HG02623 (cell line): ENCODE data around the gene SLC29A4.
"Not testable (repeated sequence)": the region's sequence is repeated elsewhere in the genome, so short reads cannot be mapped to it uniquely, and the experiment has no call there.

Experiments used
- ATAC-seq: cut with Tn5 transposase; IDR thresholded peaks from one replicate; pipeline ENCODE4 v1.9.1; 2021; ENCODE audit warnings: moderate library complexity; ENCODE audit not compliant: unreplicated experiment

Gene SLC29A4

GRCh38 chr7:5282543-5283316, at the start of gene SLC29A4:
SLC29A4 (plus strand) TSS chr7:5282943; CDS start chr7:5287817, 4,874 bp downstream.
- no peak for ATAC-seq

DNA sequence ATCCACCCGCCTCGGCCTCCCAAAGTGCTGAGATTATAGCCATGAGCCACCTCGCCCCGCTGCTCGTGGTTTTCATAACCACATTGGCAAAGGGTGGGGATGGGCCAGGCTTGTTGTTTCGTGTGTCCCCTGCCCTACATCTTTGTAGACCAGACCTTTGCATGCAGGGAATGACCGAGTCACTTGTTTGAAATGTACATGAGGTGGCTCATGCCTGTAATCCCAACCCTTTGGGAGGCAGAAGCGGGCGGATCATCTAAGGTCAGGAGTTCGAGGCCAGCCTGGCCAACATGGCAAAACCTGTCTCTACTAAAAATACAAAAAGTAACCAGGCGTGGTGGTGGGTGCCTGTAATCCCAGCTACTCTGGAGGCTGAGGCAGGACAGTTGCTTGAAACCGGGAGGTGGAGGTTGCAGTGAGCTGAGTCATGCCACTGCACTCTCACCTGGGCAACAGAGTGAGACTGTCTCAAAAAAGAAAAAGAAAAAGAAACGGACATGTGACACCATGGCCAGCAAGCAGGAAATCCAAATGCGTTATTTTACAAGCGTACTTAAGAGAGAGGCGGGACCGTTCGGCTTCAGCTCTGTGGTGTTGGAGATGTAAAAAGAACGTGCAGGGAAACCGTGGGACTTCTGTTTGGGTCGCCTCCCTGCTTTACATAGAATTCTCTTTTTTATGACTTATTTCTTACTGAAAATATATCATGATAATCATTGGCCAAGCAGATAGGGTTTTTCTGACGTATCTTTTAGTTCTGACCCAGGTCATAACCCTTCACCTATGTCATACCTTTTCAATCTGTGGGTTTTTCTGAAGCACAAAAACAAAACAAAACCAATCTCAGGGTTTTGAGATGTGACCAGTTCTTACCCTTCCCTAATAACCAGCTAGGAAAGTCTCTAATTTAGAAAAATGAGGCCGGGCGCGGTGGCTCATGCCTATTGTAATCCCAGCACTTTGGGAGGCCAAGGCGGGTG, 47.6 kb upstream of the SLC29A4 start:
- no peak for ATAC-seq

- ATAC-seq = no peak
These were observed 45.5 kb upstream of the SLC29A4 start for GRCh38 chr7:5237286-5237685.

DNA sequence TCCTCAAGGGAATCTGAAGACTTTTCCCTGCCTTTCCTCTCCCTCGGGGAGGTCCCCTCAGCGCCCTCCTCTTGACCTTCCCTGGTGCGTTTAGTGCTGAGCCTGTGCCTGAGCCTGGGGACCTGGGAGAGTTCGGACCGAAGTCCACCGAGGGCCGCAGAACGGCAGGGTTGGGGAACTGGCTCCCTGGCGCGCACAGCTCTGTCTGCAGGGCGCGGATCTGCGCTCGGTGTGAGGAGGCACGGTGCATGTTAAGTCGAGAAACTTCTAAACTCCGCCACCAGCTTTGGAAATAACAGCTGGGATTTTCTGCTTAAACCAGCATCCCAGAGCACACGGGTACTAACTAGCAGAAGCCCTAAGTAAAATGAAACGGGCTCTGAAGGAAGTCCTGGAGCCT, 44.2 kb upstream of the SLC29A4 start:
- no peak for ATAC-seq

- ATAC-seq = no peak
These were observed 39.5 kb upstream of the SLC29A4 start for GRCh38 chr7:5243261-5243660.

DNA sequence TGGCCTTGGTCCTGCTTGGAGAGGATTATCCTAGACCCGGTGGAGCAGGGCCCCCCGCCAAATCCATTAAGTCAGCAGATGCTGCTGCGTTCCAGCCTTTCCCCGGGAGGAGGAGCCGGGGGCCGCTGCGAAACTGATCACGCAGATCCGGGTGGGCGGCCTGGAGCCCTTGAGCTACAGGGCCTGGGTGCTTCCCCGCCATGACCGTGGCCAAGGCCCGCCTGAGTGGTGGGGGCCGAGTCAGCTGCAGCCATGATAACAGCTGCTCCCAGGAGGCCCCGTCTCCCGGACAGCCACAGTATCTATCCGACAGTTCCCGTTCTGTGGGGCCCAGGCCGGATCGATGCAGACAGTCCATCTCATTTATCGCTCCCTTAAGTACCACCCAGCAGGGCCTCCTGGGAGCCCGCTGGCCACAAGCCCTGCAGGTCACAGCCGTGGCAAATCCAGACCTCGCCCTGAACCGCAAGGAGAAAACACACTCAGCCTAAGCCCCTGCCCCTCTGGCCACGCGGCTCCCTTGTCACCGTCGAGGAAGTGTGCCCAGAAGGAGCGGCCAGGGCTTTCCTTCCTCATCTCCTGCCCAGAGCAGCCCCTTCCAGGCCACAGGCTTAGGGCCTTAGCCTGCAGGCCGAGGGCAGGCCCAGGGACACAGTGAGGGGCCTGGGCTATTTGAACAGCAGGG, 34.4 kb upstream of the SLC29A4 start:
- ATAC-seq = no peak

DNA sequence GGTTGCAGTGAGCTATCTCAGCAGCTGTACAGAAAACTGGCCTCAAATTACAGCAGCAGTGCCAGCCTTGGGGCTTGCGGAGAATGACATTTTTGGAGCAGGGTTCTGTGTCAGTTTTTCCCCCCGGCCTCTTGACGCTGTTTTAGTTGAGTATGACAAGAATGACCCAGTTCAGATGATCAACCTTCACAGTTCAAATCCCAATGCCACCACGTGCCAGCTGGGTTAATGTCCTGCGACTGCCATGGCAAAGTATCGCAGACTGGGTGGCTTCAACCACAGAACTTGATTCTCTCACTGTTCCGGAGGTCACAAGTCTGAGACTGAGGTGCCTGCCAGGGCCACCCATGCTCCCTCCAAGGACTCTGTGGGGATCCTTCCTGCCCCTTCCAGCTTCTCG, 32.0 kb upstream of the SLC29A4 start:
- not testable (repeated sequence) for ATAC-seq

- not testable (repeated sequence) for ATAC-seq
These were observed 29.2 kb upstream of the SLC29A4 start for GRCh38 chr7:5253529-5253928.

- not testable (repeated sequence) for ATAC-seq
These were observed 28.4 kb upstream of the SLC29A4 start for GRCh38 chr7:5254371-5254770.

DNA sequence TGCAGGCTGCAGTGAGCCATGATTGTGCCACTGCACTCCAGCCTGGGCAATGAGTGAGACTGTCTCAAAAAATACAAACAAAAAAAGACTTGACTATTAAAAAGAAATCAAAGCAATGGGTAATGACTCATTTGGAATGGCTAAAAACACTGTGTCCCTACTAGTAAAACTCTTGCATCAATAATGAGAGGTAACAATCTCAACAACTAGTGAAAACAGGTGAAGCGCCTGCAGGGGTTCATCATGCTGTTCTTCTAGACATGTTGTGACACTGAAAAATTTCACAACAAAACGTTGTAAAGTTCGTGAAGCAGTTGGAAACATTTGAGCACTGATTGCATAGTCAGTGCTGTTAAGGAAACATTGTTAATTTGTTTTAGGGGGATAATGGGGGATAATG, 26.9 kb upstream of the SLC29A4 start:
- ATAC-seq = no peak

GRCh38 chr7:5260530-5261068, 22.1 kb upstream of the SLC29A4 start:
- not testable (repeated sequence) for ATAC-seq

GRCh38 chr7:5263066-5263465, 19.7 kb upstream of the SLC29A4 start:
- ATAC-seq = not testable (repeated sequence)

DNA sequence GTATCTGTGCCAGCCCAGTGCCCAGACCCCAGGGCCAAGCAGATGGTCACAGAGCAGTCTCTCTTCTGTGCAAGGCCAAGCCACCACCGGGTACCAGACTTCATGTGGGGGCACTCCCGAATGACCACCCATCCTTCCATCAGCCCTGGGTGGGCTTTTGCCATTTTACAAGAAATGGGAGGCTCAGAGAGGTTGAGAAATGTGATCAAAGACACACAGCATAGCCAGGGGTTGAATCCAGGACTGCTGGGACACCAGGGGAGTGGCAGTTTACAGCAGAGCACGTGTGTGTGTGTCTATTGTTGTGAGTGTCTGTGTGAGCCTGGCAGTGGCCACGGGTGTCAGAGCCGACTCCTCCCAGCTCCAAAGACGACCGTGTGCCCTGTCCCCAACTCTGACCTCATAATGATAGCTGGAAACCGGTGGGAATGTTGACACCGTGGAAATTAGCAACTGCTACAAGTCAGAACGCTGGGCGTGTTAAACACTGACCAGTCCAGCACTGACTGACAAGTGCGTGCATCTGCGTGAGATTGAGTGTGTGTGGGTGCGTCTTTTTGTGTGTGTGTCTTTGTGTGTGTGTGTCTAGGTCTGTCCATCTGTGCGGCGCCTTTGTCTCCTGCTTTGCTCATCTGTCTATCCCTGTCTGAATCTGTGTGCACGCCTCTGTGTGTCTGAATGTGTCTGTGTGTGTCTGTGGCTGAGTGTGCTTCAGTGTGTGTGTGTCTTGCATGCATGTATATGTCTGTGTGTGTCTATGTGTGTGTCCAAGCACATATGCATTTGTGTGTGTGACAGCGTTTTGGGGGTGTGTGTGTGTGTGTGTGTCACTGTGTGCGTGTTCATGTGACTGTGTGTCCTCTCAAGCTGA, 17.2 kb upstream of the SLC29A4 start:
- ATAC-seq = no peak

DNA sequence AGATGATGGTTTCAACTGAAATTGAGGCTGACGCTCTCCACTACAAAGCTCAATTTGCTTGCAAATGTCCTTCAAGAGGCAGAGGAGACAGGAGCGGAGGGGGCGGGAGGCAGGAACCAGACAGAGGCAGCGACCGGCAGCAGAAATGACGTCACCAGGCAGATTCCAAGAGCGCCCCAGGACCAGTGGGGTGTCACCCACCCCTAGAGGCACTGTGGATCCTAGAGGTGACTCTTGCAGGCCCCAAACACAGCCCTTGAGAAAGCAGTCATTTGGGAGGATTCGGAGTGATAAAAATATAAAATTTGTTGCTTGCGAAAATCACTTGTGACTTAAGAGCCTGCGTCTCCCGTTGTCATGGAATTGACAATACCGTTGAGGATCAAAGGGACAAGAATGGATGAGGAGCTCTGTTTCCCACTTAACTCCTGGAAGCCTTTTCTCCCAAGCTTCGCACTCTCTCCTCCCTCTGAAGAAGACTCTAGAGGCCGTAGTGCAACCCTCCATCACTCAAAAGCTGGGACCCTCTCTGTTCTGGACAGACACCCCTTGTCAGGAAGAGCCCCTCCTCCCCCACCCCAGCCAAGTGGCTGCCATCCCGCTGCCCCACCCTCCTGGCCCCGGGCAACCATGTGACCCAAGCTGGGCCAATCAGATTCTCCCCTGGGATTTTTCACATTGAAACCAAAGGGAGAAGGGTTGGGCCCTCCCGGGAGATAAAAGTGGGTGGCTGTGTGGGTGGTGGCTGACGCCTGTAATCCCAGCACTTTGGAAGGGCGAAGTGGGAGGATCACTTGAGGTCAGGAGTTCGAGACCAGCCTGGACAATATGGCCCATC, 16.3 kb upstream of the SLC29A4 start:
- no peak for ATAC-seq

DNA sequence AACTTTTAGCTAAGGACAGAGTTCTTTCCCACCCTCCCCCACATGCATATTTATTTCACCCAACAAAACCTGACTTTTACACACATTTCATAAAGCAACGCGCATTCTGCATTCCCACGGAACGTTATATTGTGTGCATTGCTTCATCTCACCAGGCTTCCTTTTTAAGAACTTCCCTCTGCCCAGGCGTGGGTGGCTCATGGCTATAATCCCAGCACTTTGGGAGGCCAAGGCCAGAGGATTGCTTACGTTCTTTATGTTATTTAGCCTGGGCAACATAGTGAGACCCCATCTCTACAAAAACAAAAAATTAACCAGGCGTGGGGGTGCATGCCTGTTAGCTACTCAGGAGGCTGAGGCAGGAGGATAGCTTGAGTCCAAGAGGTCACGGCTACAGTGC, 14.9 kb upstream of the SLC29A4 start:
- not testable (repeated sequence) for ATAC-seq

DNA sequence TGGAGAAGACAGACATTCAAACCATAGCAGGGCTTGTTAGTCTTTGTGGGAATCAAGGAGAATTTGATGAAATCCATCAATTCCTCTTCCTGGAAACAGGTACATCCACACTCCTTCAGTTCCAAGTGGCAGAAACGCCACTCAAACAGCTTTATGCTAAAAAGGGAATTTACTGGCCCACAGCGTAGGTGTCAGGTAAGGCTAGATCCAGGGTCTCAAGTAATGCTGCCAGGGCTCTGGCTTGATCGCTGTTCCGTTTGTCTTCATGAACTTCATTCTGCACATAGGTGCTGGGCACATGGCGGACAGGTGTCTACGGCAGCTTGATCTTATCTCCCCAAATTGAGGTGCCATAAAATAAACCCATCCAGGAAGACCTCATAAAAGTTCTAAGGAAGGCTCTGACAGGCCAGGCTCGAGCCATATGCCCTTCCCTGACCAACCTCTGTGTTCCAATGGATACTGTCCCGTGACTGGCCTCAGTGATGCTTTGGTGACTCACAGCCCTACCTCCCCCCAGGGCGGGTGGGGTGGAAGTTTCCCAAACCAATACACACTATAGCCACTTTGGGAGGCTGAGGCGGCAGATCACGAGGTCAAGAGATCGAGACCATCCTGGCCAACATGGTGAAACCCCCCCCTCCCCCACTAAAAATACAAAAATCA, 12.6 kb upstream of the SLC29A4 start:
- ATAC-seq = not testable (repeated sequence)

DNA sequence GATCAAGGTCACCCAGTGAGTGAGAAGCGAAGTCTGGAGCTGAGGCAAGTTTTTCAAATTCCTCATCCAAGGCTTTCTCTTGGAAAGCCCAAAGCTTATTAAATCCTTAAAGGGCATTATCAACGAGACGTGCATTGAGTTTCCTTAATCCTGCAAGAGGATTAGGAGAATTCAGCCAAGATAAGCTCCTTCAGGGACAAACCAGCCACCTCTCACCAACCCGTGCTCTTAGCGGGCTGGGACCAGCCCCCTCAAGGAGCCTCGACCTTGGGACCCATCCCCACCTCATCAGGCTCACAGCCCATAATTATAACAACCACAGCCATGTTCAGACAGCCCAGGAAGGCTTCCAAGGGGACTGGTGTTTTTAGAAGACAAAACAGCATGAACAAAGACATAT, 12.0 kb upstream of the SLC29A4 start:
- no peak for ATAC-seq

DNA sequence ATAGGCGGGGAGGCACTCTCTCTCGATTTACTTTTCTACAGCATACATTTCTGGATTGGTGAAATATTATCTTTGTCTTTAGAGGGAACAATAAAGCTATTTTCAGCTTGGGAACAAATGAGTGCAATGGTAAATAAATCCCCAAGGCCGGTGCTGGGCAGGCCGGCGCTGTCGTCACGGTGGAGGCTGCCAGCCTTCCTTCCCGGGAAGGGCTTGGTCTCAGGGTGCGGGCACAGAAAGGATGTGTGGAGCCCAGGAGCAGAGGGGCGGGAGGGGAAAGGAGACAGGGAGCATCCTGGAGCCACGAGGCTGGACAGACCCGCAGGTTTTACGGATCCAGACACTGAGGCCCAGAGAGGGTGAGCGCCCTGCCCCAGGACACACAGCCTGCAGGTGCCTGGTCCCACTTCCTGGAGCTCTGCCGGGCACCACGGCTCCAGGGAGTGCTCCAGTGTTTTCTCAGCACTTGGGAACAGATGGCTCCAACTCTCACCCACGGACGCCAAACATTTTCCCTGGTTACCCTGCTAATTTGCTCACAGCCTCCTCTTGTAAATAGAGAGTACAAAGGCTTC, 8.8 kb upstream of the SLC29A4 start:
- not testable (repeated sequence) for ATAC-seq
